A549 (cell line): Measurements from ENCODE around the gene VOPP1. TPM values are rescaled to one million over a fixed set of nuclear protein-coding genes. Genes with fewer than 3 reads are reported as not detected.
A peak's percentile ranks its signal among the peaks of the same experiment; 100 is the strongest.

Experiments
- ATAC-seq, 2 experiments: fragments of 200-7000 bp in 1 of 2; fragments of >200 bp in 1 of 2; cut with Nextera tagmentation in 1 of 2; cut with Tn5 transposase in 1 of 2; 3 replicates each; pipeline versions ENCODE4 v1.8.0 to v1.9.1; 2018 to 2020; ENCODE audit warnings: mild to moderate bottlenecking in 1 of 2, moderate library complexity in 1 of 2
- CTCF ChIA-PET: fragments of 300-600 bp; sonication (Branson Sonifier 250); formaldehyde crosslinking; extraction: SDS; loops from one replicate; lab custom pipeline; 2021; ENCODE audit warnings: antibody characterized with exemption, inconsistent platforms; lab: Yijun Ruan, JAX
- POLR2A ChIA-PET: fragments of 350-600 bp; formaldehyde crosslinking; extraction: SDS; loops from one replicate; lab custom pipeline; 2021; ENCODE audit warnings: antibody characterized with exemption, inconsistent platforms; lab: Yijun Ruan, JAX
- DNase-seq, 2 experiments: peaks; one replicate each; pipeline versions ENCODE4 v3.0.0 to v3.0.0-alpha.2; 2011 to 2016; ENCODE audit warnings: low read depth in 1 of 2, low spot score in 1 of 2
- FAIRE-seq: peaks from 2 replicates; lab custom pipeline; 2011; peaks lifted over from hg19 to GRCh38; lab: Jason Lieb, UNC
- H3K27ac ChIP-seq, 2 experiments: fragments of >200 bp; sonication (Bioruptor Twin); formaldehyde crosslinking; 3 replicates each; pipeline ENCODE4 v1.5.1; 2016 to 2017
- H3K4me1 ChIP-seq: fragments of >200 bp; sonication (Bioruptor Twin); formaldehyde crosslinking; 3 replicates; pipeline ENCODE4 v1.6.1; 2016
- H3K4me2 ChIP-seq: fragments of >200 bp; sonication (Bioruptor Twin); formaldehyde crosslinking; 3 replicates; pipeline ENCODE4 v1.6.1; 2016
- H3K4me3 ChIP-seq: fragments of >200 bp; sonication (Bioruptor Twin); formaldehyde crosslinking; 3 replicates; pipeline ENCODE4 v1.5.1; 2016
- H3K9me3 ChIP-seq: fragments of >200 bp; sonication (Bioruptor Twin); formaldehyde crosslinking; 3 replicates; pipeline ENCODE4 v1.6.1; 2016
- CBX2 ChIP-seq: fragments of 200-600 bp; sonication (generic); IDR thresholded peaks from 2 replicates; pipeline ENCODE4 v1.6.1; 2016; ENCODE audit warnings: low read depth, mild to moderate bottlenecking, borderline replicate concordance
- CBX8 ChIP-seq: fragments of 200-600 bp; sonication (generic); IDR thresholded peaks from 2 replicates; pipeline ENCODE4 v1.6.1; 2016
- CHD2 ChIP-seq: fragments of 150-350 bp; IDR thresholded peaks from 2 replicates; pipeline ENCODE4 v1.6.1; 2014; ENCODE audit warnings: low read length; ENCODE audit not compliant: partially characterized antibody
- EHMT2 ChIP-seq: fragments of 200-600 bp; sonication (generic); IDR thresholded peaks from 2 replicates; pipeline ENCODE4 v1.6.1; 2016; ENCODE audit warnings: antibody characterized with exemption, low read depth, mild to moderate bottlenecking, moderate library complexity
- HES2 ChIP-seq: fragments of >200 bp; sonication (Bioruptor Twin); formaldehyde crosslinking; IDR thresholded peaks from 2 replicates; pipeline ENCODE4 v1.6.1; 2016
- KDM5A ChIP-seq: fragments of 200-600 bp; sonication (generic); IDR thresholded peaks from 2 replicates; pipeline ENCODE4 v1.6.1; 2016; ENCODE audit warnings: antibody characterized with exemption, mild to moderate bottlenecking
- MYC ChIP-seq: IDR thresholded peaks from 2 replicates; pipeline ENCODE4 v1.6.1; 2012; ENCODE audit warnings: mild to moderate bottlenecking, inconsistent platforms, low read length, improper control_type of control experiment, borderline replicate concordance
- POLR2A ChIP-seq: IDR thresholded peaks from 2 replicates; pipeline ENCODE4 v1.6.1; 2012; ENCODE audit warnings: mild to moderate bottlenecking, low read length
- RAD21 ChIP-seq, 2 experiments: fragments of >200 bp in 1 of 2; sonication (Bioruptor Twin) in 1 of 2; formaldehyde crosslinking in 1 of 2; IDR thresholded peaks in 1 of 2; conservative IDR thresholded peaks in 1 of 2; 2 replicates in 1 of 2; 3 replicates in 1 of 2; pipeline ENCODE4 v1.6.1; 2012 to 2018; ENCODE audit warnings: inconsistent platforms in 1 of 2
- RCOR1 ChIP-seq: fragments of 150-350 bp; IDR thresholded peaks from 2 replicates; pipeline ENCODE4 v1.6.1; 2014; ENCODE audit warnings: antibody characterized with exemption, low read length, low read depth
- SMC3 ChIP-seq: fragments of >200 bp; sonication (Bioruptor Twin); formaldehyde crosslinking; IDR thresholded peaks from 3 replicates; pipeline ENCODE4 v1.6.1; 2018; ENCODE audit warnings: inconsistent platforms
- TFCP2L1 ChIP-seq: fragments of 250-450 bp; sonication (Bioruptor Pico); IDR thresholded peaks from 2 replicates; pipeline ENCODE4 v1.5.0; 2021; ENCODE audit warnings: mild to moderate bottlenecking
- ZSCAN20 ChIP-seq: fragments of 250-450 bp; sonication (Bioruptor Pico); IDR thresholded peaks from 2 replicates; pipeline ENCODE4 v1.8.0; 2022; ENCODE audit warnings: mild to moderate bottlenecking, moderate library complexity
- WGBS: methylation state at CpG from one replicate; pipeline ENCODE4 v1.1.6; 2017; ENCODE audit errors: missing lambda C conversion rate; 5-methylcytosine and 5-hydroxymethylcytosine counted together
- polyA plus RNA-seq, 4 experiments: library from polyadenylated mRNA; depleted of rRNA in 3 of 4; stranded (reverse); fragments of >200 nt; fragmentation: RNase III in 1 of 4; extraction: RNeasy Plus Mini Kit Qiagen cat#74134 plus additional on column Dnase treatment in 1 of 4; gene quantifications; 2 replicates in 3 of 4; 3 replicates in 1 of 4; pipeline ENCODE4 v1.2.3, GENCODE V29; 2011 to 2017
- TF ChIP-seq, protein P1 (sequence below): fragments of 250-450 bp; sonication (Bioruptor Pico); IDR thresholded peaks from 2 replicates; pipeline ENCODE4 v1.5.0; 2021; ENCODE audit warnings: mild to moderate bottlenecking, moderate library complexity, borderline replicate concordance
- TF ChIP-seq, protein P2 (sequence below): IDR thresholded peaks from 2 replicates; pipeline ENCODE4 v1.6.1; 2012
- TF ChIP-seq, protein P3 (sequence below): fragments of 450-650 bp; IDR thresholded peaks from 2 replicates; pipeline ENCODE4 v1.6.1; 2014; ENCODE audit warnings: antibody characterized with exemption
- TF ChIP-seq, protein P4 (sequence below): IDR thresholded peaks from 2 replicates; pipeline ENCODE4 v1.6.1; 2012; ENCODE audit warnings: low read depth, borderline replicate concordance

Gene VOPP1
- polyA plus RNA-seq, 2 of the 4 experiments (the other 2 are of a cell fraction) = 68.1 to 73.4 TPM

GRCh38 chr7:55537458-55537990 lies 34.8 kb downstream of the VOPP1 start (continued):
- TF ChIP-seq, protein P1, sequence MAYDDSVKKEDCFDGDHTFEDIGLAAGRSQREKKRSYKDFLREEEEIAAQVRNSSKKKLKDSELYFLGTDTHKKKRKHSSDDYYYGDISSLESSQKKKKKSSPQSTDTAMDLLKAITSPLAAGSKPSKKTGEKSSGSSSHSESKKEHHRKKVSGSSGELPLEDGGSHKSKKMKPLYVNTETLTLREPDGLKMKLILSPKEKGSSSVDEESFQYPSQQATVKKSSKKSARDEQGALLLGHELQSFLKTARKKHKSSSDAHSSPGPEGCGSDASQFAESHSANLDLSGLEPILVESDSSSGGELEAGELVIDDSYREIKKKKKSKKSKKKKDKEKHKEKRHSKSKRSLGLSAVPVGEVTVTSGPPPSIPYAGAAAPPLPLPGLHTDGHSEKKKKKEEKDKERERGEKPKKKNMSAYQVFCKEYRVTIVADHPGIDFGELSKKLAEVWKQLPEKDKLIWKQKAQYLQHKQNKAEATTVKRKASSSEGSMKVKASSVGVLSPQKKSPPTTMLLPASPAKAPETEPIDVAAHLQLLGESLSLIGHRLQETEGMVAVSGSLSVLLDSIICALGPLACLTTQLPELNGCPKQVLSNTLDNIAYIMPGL (CRISPR knock-in tag) = no peak
- TF ChIP-seq KDM5A = no peak
- TF ChIP-seq CBX8 = no peak
- TF ChIP-seq CBX2 = no peak
- no peak for TF ChIP-seq EHMT2
- no peak for TF ChIP-seq TFCP2L1 (CRISPR knock-in tag)

DNA sequence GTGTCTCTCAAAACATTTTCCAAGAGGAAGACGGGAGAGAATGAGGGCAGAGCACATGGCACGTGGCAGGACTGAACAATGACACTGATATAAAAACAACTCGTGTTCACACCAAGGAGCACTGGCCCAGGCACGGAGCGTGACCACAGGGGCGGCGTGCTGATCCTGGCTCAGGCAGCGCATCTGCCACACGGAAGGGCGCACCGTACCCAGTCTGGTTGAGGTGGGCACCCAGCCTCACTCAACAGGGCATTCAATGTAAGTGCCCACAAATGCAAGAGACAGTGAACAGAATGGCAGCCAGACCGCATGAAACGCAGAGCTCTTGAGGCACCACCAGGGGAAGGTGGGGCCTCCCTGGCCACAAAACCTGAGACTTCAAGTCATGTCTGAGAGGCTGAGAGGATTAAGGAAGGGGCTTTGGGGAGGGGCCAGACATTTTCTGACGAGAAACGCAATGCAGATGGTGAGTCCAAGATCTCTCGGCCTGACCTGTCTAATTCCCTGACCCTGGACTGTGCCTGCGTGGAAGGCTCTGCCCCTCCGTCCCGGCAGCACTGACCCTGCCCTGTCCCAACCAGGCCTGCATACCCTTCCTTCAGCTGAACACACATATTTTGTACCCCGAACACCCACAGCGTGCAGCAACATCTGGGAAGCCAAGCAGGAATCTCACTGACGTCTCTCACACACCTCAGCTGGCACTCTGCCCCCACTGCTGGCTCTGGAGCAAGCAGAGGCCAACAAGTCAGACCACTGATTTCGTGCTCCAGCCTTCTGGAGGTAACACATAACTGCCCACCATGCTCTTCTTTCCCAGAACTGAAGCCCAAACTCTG lies 35.5 kb downstream of the VOPP1 start:
- 97% methylated on average over 22 of the region's 23 CpGs for WGBS
- Histone ChIP-seq H3K4me1 (peaks cover 37% of the 10 kb centered on the region), H3K9me3 (no peaks in the 10 kb centered on the region)
- FAIRE-seq = no peak
- no peak for TF ChIP-seq RAD21 (conservative IDR thresholded peaks at IDR 0.05 in 1 of 2, IDR thresholded peaks at IDR 0.05 in 1 of 2)
- TF ChIP-seq RCOR1 = no peak
- TF ChIP-seq, all 56 proteins: peak for 0
- Histone ChIP-seq H3K4me3 (no peak overlapping the region), H3K27ac (no peak overlapping the region), H3K4me2 (no peak overlapping the region)
- ATAC-seq (no peak), DNase-seq (no peak)
- POLR2A ChIA-PET = no interaction called here
- CTCF ChIA-PET = interaction anchor here (1.4 kb wide), 1 partner anchor 10 kb away, joined by 3 read pairs; no protein-coding TSS in a partner anchor

DNA sequence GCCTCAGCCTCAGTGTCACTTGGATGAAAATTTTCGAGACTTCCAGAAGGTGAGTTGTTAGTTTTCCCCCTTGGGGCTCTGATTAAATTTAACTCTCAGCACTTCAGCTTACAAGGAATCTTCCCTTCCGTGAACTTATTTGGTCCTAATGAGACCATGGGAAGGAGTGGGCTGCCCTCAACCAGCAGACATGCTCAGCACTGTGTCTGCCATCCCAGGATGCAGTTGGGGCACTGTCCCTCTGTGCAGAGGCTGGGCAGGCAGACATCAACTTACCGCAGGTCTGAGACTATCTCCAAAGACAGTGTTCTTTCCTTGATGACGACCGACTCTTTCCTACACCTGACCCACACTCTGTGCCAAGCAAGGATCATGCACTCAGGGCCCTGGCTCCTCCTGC lies 36.7 kb downstream of the VOPP1 start:
- WGBS = 91% methylated on average over 5 of the region's 5 CpGs
- no peak for TF ChIP-seq MYC
- TF ChIP-seq, protein P2, sequence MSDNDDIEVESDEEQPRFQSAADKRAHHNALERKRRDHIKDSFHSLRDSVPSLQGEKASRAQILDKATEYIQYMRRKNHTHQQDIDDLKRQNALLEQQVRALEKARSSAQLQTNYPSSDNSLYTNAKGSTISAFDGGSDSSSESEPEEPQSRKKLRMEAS = no peak
- ChIA-PET CTCF (interaction anchor here (1.4 kb wide), 1 partner anchor 16 kb away, joined by 5 read pairs; no protein-coding TSS in a partner anchor), POLR2A (interaction anchor here (1.0 kb wide), 1 partner anchor 33 kb away, joined by 3 read pairs; no protein-coding TSS in a partner anchor)
- H3K4me3 ChIP-seq = no peak overlapping the region
- H3K4me1 ChIP-seq = peaks cover 39% of the 10 kb centered on the region
- DNase-seq = no peak
- H3K9me3 ChIP-seq = no peaks in the 10 kb centered on the region
- H3K27ac ChIP-seq = no peak overlapping the region
- no peak for FAIRE-seq
- H3K4me2 ChIP-seq = no peak overlapping the region
- no peak for ATAC-seq

GRCh38 chr7:55534916-55535590 lies 37.2 kb downstream of the VOPP1 start:
- DNase-seq (no peak), FAIRE-seq (no peak)
- 92% methylated on average over 6 of the region's 6 CpGs for WGBS
- peak overlapping the region in 1 of 2 experiments; percentile 57; a peak in 3 of 6 replicates for H3K27ac ChIP-seq
- CTCF ChIA-PET = interaction anchor here (0.9 to 2.2 kb wide), 3 partner anchors 15 to 255 kb away, joined by 3 to 6 read pairs (median 5); no protein-coding TSS in a partner anchor
- TF ChIP-seq, protein P3, sequence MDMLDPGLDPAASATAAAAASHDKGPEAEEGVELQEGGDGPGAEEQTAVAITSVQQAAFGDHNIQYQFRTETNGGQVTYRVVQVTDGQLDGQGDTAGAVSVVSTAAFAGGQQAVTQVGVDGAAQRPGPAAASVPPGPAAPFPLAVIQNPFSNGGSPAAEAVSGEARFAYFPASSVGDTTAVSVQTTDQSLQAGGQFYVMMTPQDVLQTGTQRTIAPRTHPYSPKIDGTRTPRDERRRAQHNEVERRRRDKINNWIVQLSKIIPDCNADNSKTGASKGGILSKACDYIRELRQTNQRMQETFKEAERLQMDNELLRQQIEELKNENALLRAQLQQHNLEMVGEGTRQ = no peak
- TF ChIP-seq, protein P4, sequence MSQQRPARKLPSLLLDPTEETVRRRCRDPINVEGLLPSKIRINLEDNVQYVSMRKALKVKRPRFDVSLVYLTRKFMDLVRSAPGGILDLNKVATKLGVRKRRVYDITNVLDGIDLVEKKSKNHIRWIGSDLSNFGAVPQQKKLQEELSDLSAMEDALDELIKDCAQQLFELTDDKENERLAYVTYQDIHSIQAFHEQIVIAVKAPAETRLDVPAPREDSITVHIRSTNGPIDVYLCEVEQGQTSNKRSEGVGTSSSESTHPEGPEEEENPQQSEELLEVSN = no peak
- no peak for TF ChIP-seq ZSCAN20 (CRISPR knock-in tag)
- TF ChIP-seq CHD2 = no peak
- TF ChIP-seq POLR2A = no peak
- TF ChIP-seq RAD21 (conservative IDR thresholded peaks at IDR 0.05 in 1 of 2, IDR thresholded peaks at IDR 0.05 in 1 of 2) = no peak
- no peak for TF ChIP-seq SMC3
- no peak for TF ChIP-seq HES2
- no peak for TF ChIP-seq TFCP2L1 (CRISPR knock-in tag)
- TF ChIP-seq, all 56 proteins: peak for 0
- ATAC-seq = no peak; a peak in 1 of 6 replicates
- Histone ChIP-seq H3K9me3 (no peaks in the 10 kb centered on the region), H3K4me3 (no peak overlapping the region), H3K4me1 (peaks cover 39% of the 10 kb centered on the region), H3K4me2 (peak overlapping the region; percentile 42)
- POLR2A ChIA-PET = interaction anchor here (0.8 to 1.0 kb wide), 3 partner anchors 11 to 169 kb away, joined by 3 to 4 read pairs (median 3); no protein-coding TSS in a partner anchor
